Loucy (cell line): Measurements from ENCODE around the gene EML1.

ENCODE experiments used
- CTCF ChIP-seq: fragments of 200-600 bp; sonication (generic); conservative IDR thresholded peaks from 2 replicates; pipeline ENCODE4 v1.5.1; 2014; ENCODE audit warnings: mild to moderate bottlenecking, antibody characterized with exemption, low read length
- EZH2phosphoT487 ChIP-seq: fragments of 200-600 bp; IDR thresholded peaks from 2 replicates; pipeline ENCODE4 v1.6.1; 2018; ENCODE audit warnings: antibody characterized with exemption, mild to moderate bottlenecking, moderate library complexity, borderline replicate concordance

GRCh38 chr14:99812892-99813291 is 19.7 kb downstream of the EML1 start:
- no peak for TF ChIP-seq CTCF
- TF ChIP-seq EZH2phosphoT487: no peak
